ENCODE data around the gene MGAT4C.

Gene MGAT4C

DNA sequence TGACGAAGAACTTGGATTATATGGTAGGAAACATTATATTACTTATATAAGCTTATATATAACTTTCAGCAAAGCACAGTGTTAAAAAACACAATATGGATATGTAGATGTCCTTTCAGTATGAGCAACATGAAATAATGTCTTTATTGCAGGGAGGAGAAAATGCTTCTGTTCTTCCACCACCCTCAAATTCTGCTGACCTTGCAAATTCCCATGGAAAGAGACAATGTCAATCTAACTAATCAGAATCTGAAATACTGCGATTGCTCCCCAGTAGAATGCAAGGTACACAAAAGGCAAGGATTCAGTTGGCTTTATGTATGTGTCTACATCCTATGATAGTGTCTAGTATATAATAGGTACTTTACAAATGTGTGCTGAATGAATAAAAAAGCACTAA, 26.4 kb downstream of the MGAT4C start:
- no peak for DNase-seq (ENCODE audit: low read depth in 2 of 2)

DNA sequence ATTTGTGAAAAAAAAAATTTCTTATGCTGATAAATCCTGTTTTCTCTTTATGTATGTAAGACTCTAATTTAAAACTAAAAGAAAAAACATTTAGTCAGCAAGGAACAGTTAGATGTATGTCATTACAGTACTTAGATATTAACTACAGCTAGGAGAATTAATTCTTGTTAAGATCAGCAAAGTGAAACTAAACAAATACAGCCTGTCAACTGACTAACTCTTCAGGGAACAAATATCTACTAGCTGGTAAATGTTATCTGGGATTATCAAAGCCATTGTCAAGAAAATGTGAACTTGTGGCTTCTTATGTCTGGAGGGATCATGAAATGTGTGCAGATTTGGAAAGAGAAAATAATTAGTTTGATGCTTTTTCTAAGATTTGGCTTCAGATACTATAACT, 27.5 kb downstream of the MGAT4C start:
- DNase-seq (ENCODE audit: low read depth in 2 of 2) = no peak

DNA sequence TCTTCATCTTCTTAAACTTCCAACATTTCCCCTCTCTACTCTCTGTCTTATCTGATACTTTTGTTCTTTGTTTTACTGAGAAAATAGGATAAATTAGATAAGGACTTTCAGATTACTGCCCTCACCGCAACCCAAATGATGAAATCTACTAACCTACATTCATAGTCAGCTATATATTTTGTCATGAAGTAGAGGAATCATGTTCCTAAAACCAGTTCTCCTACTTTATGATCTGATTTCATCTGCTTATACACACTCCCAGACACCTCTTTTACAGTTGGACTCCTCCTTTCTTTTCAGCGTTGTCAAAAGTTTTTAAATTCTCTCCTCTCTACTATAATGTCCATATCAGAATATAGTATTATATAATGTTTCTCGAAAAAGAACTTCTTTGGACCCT, 29.7 kb downstream of the MGAT4C start:
- DNase-seq (ENCODE audit: low read depth in 2 of 2) = no peak

DNA sequence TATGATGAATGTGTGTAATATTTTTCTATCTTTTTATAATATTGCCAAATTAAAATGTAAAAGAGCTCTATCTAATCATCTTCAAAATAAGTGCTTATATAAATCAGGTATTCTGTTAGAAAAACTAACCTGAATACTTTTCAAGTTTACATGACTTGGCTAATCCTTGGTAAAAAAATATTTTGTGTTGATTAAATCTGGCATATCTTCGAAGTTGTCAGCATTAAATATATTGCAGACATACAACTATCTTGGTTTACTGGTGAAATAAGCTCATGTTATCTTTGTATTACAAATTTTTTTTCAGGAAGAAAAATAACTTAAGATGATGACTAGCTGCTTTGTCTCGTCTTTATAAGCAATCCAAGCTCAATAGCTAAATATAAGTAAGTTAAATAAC, 39.6 kb downstream of the MGAT4C start:
- no peak for DNase-seq (ENCODE audit: low read depth in 2 of 2)

DNA sequence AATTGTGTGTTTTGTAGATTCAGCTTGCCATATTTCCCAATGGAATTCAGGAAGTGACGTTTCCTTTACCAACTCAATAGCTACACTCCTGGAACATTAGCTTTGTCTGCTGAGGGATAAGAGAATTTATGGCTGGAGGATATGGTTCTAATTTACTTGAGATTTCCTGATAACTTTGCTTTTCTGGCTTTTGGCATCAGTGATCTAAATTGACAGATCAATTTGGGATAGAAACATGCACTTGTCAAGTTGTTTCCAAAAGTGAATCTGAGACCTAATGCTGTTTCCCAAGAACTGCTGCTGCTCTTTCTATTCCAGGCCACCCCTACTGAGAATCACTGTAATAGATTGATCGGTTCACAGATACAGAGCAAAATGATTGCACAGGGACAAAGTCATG, 43.2 kb downstream of the MGAT4C start:
- DNase-seq (ENCODE audit: low read depth in 2 of 2) = no peak

DNA sequence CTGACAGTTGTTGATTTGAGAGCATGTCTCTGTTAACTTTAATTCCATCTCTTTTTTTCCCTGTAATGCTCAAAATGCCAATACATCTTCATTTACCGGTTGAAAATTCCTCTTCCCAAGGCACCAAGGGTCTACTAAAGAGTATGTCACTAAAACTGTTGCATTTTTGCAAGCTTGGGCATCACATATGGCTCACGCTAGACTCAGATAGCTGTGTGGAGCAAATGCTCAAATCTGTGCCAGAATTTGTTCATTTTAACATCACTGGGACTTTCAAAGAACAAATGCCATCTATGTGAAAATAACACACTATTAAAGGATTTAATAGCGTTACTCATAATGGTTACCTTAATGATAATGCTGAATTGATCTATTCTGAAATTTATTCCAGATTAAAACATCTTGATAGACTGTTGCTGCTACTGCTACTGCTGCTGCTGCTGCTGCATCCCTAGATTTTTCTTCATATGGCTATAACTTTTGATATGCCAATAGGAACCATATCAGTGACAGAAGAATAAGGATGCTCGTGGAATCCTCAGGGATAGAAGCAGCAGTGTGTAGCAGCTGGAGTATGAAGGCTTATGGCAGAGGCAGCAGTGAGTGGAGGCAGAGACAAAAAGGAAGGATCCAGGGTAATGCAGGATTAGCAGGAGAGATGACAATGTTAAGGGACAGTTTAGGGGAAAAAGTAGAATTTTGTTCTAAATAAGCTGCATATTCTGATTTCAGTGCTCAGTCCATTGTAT, 57.3 kb downstream of the MGAT4C start:
- DNase-seq (ENCODE audit: low read depth in 2 of 2) = no peak

- no peak for DNase-seq (ENCODE audit: low read depth in 2 of 2)
Measured at GRCh38 chr12:86196465-86196864, 59.7 kb downstream of the MGAT4C start.

GRCh38 chr12:86194721-86195120, 61.5 kb downstream of the MGAT4C start:
- DNase-seq (ENCODE audit: low read depth in 2 of 2) = no peak

DNA sequence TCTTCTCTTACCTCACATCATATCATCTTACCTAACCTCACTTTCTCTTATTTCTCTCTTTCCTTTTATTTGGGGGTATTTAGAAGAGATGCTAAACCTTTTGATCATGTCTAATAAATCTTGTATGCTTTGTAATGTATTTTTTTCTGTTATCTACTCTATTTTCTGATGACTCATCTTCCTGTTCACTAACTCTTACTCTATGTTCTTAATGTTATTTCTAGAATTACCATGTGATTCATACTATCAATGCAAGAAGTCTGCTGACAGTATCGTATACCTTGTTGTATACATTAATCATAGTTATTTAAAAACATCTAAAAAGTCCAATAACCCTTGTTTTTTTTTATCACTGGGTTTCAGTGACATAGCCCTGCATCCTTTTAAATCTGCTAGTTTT, 62.3 kb downstream of the MGAT4C start:
- no peak for DNase-seq (ENCODE audit: low read depth in 2 of 2)

DNA sequence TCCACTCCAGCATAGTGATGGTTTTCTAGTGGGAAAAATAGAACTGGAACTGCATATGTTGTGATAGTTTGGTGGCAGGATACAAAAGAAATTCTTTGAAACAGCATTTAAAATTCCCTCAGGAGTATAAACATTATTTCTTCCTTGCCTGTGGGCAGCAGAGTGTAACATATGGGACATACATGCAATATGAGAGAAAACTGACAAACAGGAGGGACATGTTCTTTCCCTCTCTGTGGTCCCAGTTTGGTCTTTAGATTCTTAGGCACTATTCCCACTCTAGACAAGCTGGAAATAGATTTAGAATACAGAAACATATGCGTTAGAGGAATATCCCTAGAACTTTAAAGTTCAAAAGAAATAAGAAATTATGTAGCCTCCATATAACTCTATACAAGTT, 68.0 kb downstream of the MGAT4C start:
- no peak for DNase-seq (ENCODE audit: low read depth in 2 of 2)

DNA sequence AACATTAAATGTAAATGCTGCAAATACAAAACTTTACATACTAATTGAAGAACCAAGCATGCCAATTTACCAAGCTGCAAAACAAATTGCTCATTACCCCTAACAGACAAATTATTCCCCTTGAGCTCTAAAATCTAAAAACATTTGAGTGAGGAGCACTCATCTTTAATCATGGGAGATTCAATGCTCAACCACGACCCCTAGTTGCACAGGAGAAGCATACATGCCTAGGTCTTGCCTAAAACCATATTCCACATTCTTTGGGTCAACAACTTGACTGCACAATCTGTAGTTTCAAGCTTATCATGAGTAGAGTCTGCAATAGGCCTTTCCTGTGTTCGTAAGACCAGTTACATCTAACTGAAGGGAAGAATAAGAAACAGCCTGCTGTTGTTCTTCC, 69.7 kb downstream of the MGAT4C start:
- no peak for DNase-seq (ENCODE audit: low read depth in 2 of 2)

GRCh38 chr12:86179855-86180254, 76.3 kb downstream of the MGAT4C start:
- DNase-seq (ENCODE audit: low read depth in 2 of 2) = no peak

- no peak for DNase-seq (ENCODE audit: low read depth in 2 of 2)
Measured at GRCh38 chr12:86174188-86174587, 82.0 kb downstream of the MGAT4C start.

- DNase-seq (ENCODE audit: low read depth in 2 of 2) = no peak
Measured at GRCh38 chr12:86172913-86173443, 83.2 kb downstream of the MGAT4C start.

GRCh38 chr12:86170051-86170450, 86.1 kb downstream of the MGAT4C start:
- DNase-seq (ENCODE audit: low read depth in 2 of 2) = no peak

GRCh38 chr12:86158956-86159355, 97.2 kb downstream of the MGAT4C start:
- DNase-seq (ENCODE audit: low read depth in 2 of 2) = no peak

GRCh38 chr12:86154620-86155019, 101.6 kb downstream of the MGAT4C start:
- no peak for DNase-seq (ENCODE audit: low read depth in 2 of 2)

DNA sequence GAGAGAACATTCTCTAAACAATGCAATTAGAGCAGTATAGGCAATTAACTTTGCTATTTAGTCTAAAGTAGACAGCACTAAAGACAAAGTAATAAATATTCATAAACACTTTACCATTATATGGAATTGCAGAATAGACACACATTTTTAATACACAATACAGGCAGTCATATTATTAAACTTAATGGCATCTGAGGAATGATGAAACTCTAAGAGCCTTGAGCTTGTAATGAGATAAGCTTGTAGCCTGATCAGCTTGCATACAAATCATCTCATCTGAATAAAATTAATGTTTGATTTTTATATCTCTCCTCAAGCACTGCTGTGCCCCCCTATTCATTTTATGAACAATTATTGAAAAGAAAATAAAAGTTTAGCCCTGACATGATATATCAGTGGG, 107.6 kb downstream of the MGAT4C start:
- no peak for DNase-seq (ENCODE audit: low read depth in 2 of 2)

GRCh38 chr12:86148071-86148470, 108.1 kb downstream of the MGAT4C start:
- DNase-seq (ENCODE audit: low read depth in 2 of 2) = no peak

DNA sequence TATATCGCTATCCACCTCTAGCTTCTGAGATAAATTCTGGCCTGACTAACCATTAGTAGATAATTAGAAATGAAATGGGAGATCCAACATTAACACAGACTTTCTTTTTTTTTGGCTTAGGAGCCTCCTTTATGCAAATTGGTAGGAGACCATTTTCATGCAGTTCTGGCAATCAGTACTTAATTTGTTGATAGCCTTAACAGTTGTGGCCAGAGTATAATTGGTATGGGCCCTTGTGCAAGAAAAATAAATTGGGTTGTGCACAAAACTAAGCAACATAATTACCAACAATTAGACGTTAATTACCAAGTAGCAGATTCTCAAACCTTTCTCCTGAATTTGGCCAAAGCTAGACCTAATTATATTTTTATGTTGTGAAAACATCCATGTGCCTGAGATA, 111.0 kb downstream of the MGAT4C start:
- no peak for DNase-seq (ENCODE audit: low read depth in 2 of 2)

GRCh38 chr12:86143162-86143561, 113.0 kb downstream of the MGAT4C start:
- DNase-seq (ENCODE audit: low read depth in 2 of 2) = no peak

GRCh38 chr12:86139671-86140070, 116.5 kb downstream of the MGAT4C start:
- DNase-seq (ENCODE audit: low read depth in 2 of 2) = no peak

DNA sequence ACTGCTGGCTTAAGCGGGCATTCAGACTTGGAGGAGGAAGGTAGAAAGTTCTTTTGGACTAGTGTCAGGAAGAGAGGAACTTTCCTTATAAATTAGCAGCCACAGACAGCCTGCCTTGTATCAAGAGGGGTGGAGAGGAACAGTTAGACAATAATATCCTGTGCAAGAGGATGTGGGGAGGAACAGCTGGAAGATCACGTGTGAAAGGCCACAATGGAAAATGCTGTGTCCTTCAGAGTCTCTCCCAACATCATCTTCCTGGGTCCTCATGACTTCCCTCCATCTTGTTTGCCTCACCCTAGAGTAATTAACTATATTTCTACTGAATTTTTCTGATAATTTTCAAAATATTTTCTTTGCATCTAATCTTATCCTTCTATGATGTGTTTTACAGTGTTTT, 117.4 kb downstream of the MGAT4C start:
- DNase-seq (ENCODE audit: low read depth in 2 of 2) = no peak

GRCh38 chr12:86137936-86138335, 118.3 kb downstream of the MGAT4C start:
- no peak for DNase-seq (ENCODE audit: low read depth in 2 of 2)
